Neural crest cell (in vitro differentiated cells): ENCODE measurements around the gene PRLHR. TPM values are rescaled to one million over a fixed set of nuclear protein-coding genes. Genes with fewer than 3 reads are reported as not detected.

Source experiments
- DNase-seq: peaks from one replicate; pipeline ENCODE4 v3.0.0; 2021; ENCODE audit warnings: low read depth, mixed read lengths, low spot score
- H3K27ac Mint-ChIP-seq: one replicate; pipeline ENCODE4 v1.8.0; 2021; ENCODE audit warnings: mild to moderate bottlenecking, mixed read lengths; ENCODE audit not compliant: unreplicated experiment
- H3K27me3 Mint-ChIP-seq: 2 replicates; pipeline ENCODE4 v1.8.0; 2021; ENCODE audit warnings: low read depth, mild to moderate bottlenecking, mixed read lengths
- H3K36me3 Mint-ChIP-seq: 2 replicates; pipeline ENCODE4 v1.8.0; 2021; ENCODE audit warnings: low read depth, mild to moderate bottlenecking, mixed read lengths
- H3K4me1 Mint-ChIP-seq: 2 replicates; pipeline ENCODE4 v1.8.0; 2021; ENCODE audit warnings: mixed read lengths
- H3K4me3 Mint-ChIP-seq: one replicate; pipeline ENCODE4 v1.8.0; 2021; ENCODE audit warnings: mild to moderate bottlenecking, mixed read lengths
- H3K9me3 Mint-ChIP-seq: 2 replicates; pipeline ENCODE4 v1.8.0; 2021; ENCODE audit warnings: mixed read lengths
- CTCF ChIP-seq: fragments of 200-600 bp; sonication (generic); conservative IDR thresholded peaks from 2 replicates; pipeline ENCODE4 v1.5.0; 2021; ENCODE audit warnings: antibody characterized with exemption, mild to moderate bottlenecking
- total RNA-seq: library from RNA; stranded (reverse); gene quantifications from 2 replicates; pipeline ENCODE4 v1.2.1, GENCODE V29; 2021

The PRLHR gene
- total RNA-seq, 1 donor from 2014 or later, result not detected

- Mint-ChIP-seq H3K4me1 (no peaks in the 10 kb centered on the region), H3K9me3 (no peaks in the 10 kb centered on the region), H3K27ac (no peak overlapping the region), H3K36me3 (no peaks in the 10 kb centered on the region), H3K27me3 (peaks cover 55% of the 10 kb centered on the region), H3K4me3 (no peak overlapping the region)
- TF ChIP-seq CTCF, result no peak
- no peak for DNase-seq
Observed at GRCh38 chr10:118546479-118546878, 49.0 kb downstream of the PRLHR start.

GRCh38 chr10:118545381-118545780 is 50.1 kb downstream of the PRLHR start:
- Mint-ChIP-seq H3K27ac (no peak overlapping the region), H3K27me3 (peaks cover 56% of the 10 kb centered on the region), H3K36me3 (no peaks in the 10 kb centered on the region), H3K9me3 (no peaks in the 10 kb centered on the region), H3K4me3 (no peak overlapping the region), H3K4me1 (no peaks in the 10 kb centered on the region)
- TF ChIP-seq CTCF, result no peak
- no peak for DNase-seq

- Mint-ChIP-seq H3K4me1 (no peaks in the 10 kb centered on the region), H3K4me3 (no peak overlapping the region), H3K9me3 (no peaks in the 10 kb centered on the region), H3K27ac (no peak overlapping the region), H3K27me3 (peaks cover 60% of the 10 kb centered on the region), H3K36me3 (no peaks in the 10 kb centered on the region)
- no peak for DNase-seq
- TF ChIP-seq CTCF, result peak; percentile 6
Observed at GRCh38 chr10:118544401-118544948, 51.0 kb downstream of the PRLHR start.

GRCh38 chr10:118543714-118544400 is 51.6 kb downstream of the PRLHR start:
- TF ChIP-seq CTCF, result peak; percentile 67
- no peaks in the 10 kb centered on the region for H3K36me3 Mint-ChIP-seq
- H3K27ac Mint-ChIP-seq, result no peak overlapping the region
- H3K4me1 Mint-ChIP-seq, result peaks cover 3% of the 10 kb centered on the region
- H3K4me3 Mint-ChIP-seq, result no peak overlapping the region
- peaks cover 61% of the 10 kb centered on the region for H3K27me3 Mint-ChIP-seq
- no peaks in the 10 kb centered on the region for H3K9me3 Mint-ChIP-seq
- DNase-seq, result peak; percentile 21

- DNase-seq, result no peak
- H3K27ac Mint-ChIP-seq, result no peak overlapping the region
- peaks cover 63% of the 10 kb centered on the region for H3K27me3 Mint-ChIP-seq
- no peaks in the 10 kb centered on the region for H3K36me3 Mint-ChIP-seq
- no peaks in the 10 kb centered on the region for H3K9me3 Mint-ChIP-seq
- peaks cover 5% of the 10 kb centered on the region for H3K4me1 Mint-ChIP-seq
- H3K4me3 Mint-ChIP-seq, result no peak overlapping the region
- TF ChIP-seq CTCF, result no peak
Observed at GRCh38 chr10:118542745-118543144, 52.7 kb downstream of the PRLHR start.
